ENCODE results near the gene SETD2.

- TF ChIP-seq GATA2 (IDR thresholded peaks at IDR 0.05; ENCODE audit: low read depth, low read length), result no peak
- no peak for TF ChIP-seq GATA3 (IDR thresholded peaks at IDR 0.05; ENCODE audit: low read depth, low read length)
These were observed 165.6 kb downstream of the SETD2 start for GRCh38 chr3:46998121-46998851.
